Loucy (cell line): ENCODE results near the gene ZBTB20.

ENCODE experiments used
- H2AFZ ChIP-seq: fragments of 200-600 bp; sonication (generic); 2 replicates; pipeline ENCODE4 v1.6.0; 2016; ENCODE audit warnings: antibody characterized with exemption, mild to moderate bottlenecking, low read length, moderate library complexity
- H3F3A ChIP-seq: fragments of 200-600 bp; 2 replicates; pipeline ENCODE4 v1.6.0; 2016; ENCODE audit warnings: antibody characterized with exemption, low read depth, mild to moderate bottlenecking
- H3K27me3 ChIP-seq: fragments of 200-600 bp; sonication (generic); 2 replicates; pipeline ENCODE4 v1.6.1; 2014; ENCODE audit warnings: low read length, mild to moderate bottlenecking; ENCODE audit not compliant: insufficient read depth, poor library complexity, severe bottlenecking
- H3K36me3 ChIP-seq: fragments of 200-600 bp; sonication (generic); 2 replicates; pipeline ENCODE4 v1.6.1; 2016; ENCODE audit warnings: low read length; ENCODE audit not compliant: insufficient read depth
- H3K4me1 ChIP-seq: fragments of 200-600 bp; sonication (generic); 2 replicates; pipeline ENCODE4 v1.5.1; 2014; ENCODE audit warnings: low read length, mild to moderate bottlenecking; ENCODE audit not compliant: insufficient read depth, poor library complexity, severe bottlenecking
- H3K4me2 ChIP-seq: fragments of 200-600 bp; sonication (generic); 2 replicates; pipeline ENCODE4 v1.6.0; 2014; ENCODE audit warnings: antibody characterized with exemption, low read length, low read depth, mild to moderate bottlenecking; ENCODE audit not compliant: poor library complexity, severe bottlenecking
- H3K4me3 ChIP-seq: fragments of 200-600 bp; sonication (generic); 2 replicates; pipeline ENCODE4 v1.5.1; 2014; ENCODE audit warnings: low read length, mild to moderate bottlenecking, mixed read lengths; ENCODE audit not compliant: poor library complexity, severe bottlenecking
- H3K79me2 ChIP-seq: fragments of 200-600 bp; sonication (generic); 2 replicates; pipeline ENCODE4 v1.6.1; 2014; ENCODE audit warnings: low read length; ENCODE audit not compliant: insufficient read depth
- H3K9ac ChIP-seq: fragments of 200-600 bp; sonication (generic); 2 replicates; pipeline ENCODE4 v1.6.0; 2014; ENCODE audit warnings: mild to moderate bottlenecking, low read depth, low read length, moderate library complexity; ENCODE audit not compliant: poor library complexity, severe bottlenecking
- H3K9me2 ChIP-seq: fragments of 200-600 bp; sonication (generic); replicated peaks from 2 replicates; pipeline ENCODE4 v1.6.1; 2016; ENCODE audit warnings: low read depth, low read length, mixed read lengths
- H3K9me3 ChIP-seq: fragments of 200-600 bp; sonication (generic); 2 replicates; pipeline ENCODE4 v1.6.1; 2014; ENCODE audit warnings: mild to moderate bottlenecking, antibody characterized with exemption, low read length, low read depth; ENCODE audit not compliant: insufficient read depth
- H4K20me1 ChIP-seq: fragments of 200-600 bp; sonication (generic); 2 replicates; pipeline ENCODE4 v1.6.0; 2014; ENCODE audit warnings: antibody characterized with exemption, low read length, mild to moderate bottlenecking; ENCODE audit not compliant: insufficient read depth, poor library complexity, severe bottlenecking
- EZH2phosphoT487 ChIP-seq: fragments of 200-600 bp; IDR thresholded peaks from 2 replicates; pipeline ENCODE4 v1.6.1; 2018; ENCODE audit warnings: antibody characterized with exemption, mild to moderate bottlenecking, moderate library complexity, borderline replicate concordance
- TF ChIP-seq, protein P1 (sequence below): fragments of 200-600 bp; sonication (generic); conservative IDR thresholded peaks from 2 replicates; pipeline ENCODE4 v1.5.1; 2014; ENCODE audit warnings: mild to moderate bottlenecking, antibody characterized with exemption, low read length

ZBTB20 gene

DNA sequence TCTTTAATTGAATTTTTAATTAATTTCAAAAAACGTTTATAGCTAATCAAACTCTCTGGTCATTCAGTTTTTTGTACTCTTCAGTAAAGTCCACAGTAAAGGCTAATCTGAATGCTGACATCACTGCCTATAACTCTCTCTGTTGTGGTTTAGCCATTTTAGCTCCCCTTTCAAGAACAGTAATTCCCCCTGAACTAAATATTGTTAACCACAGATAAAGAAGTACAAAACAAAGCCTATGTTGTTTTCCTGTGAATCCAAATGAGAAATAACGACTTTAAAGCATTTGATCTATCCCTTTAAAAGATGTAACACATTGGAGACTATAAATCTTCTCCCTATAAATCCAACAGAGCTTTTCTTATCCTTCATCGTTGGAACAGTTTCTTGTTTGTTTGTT, 94.2 kb downstream of the ZBTB20 start:
- Histone ChIP-seq H3K4me2 (peak overlapping the region; percentile 26), H3K9me2 (no peaks in the 10 kb centered on the region), H3K9me3 (no peaks in the 10 kb centered on the region), H2AFZ (no peak overlapping the region), H3K79me2 (no peaks in the 10 kb centered on the region), H4K20me1 (no peaks in the 10 kb centered on the region), H3K4me3 (no peak overlapping the region), H3K27me3 (no peaks in the 10 kb centered on the region), H3K4me1 (peaks cover 10% of the 10 kb centered on the region), H3K9ac (no peak overlapping the region), H3K36me3 (no peaks in the 10 kb centered on the region), H3F3A (no peaks in the 10 kb centered on the region)
- TF ChIP-seq, protein P1, sequence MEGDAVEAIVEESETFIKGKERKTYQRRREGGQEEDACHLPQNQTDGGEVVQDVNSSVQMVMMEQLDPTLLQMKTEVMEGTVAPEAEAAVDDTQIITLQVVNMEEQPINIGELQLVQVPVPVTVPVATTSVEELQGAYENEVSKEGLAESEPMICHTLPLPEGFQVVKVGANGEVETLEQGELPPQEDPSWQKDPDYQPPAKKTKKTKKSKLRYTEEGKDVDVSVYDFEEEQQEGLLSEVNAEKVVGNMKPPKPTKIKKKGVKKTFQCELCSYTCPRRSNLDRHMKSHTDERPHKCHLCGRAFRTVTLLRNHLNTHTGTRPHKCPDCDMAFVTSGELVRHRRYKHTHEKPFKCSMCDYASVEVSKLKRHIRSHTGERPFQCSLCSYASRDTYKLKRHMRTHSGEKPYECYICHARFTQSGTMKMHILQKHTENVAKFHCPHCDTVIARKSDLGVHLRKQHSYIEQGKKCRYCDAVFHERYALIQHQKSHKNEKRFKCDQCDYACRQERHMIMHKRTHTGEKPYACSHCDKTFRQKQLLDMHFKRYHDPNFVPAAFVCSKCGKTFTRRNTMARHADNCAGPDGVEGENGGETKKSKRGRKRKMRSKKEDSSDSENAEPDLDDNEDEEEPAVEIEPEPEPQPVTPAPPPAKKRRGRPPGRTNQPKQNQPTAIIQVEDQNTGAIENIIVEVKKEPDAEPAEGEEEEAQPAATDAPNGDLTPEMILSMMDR, result no peak
- TF ChIP-seq EZH2phosphoT487, result no peak

DNA sequence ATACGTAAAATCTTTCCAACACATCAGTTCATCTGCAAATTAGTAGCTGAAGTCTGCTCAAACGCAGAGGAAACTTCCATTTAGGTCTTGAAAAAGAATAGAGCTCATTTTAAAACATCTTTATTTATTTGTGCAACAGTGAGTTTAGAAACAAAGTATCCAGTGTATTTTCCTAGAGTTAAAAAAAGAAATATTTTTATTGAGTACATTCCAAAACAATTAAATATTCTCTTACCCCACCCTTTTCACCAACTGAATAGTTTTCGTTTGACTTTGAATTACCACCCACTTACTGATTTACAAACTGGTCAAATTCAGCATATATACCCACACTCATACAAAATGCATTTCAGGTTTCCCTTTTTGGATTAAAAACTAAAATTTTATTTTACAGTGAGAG, 104.7 kb downstream of the ZBTB20 start:
- no peaks in the 10 kb centered on the region for H4K20me1 ChIP-seq
- no peaks in the 10 kb centered on the region for H3K36me3 ChIP-seq
- no peaks in the 10 kb centered on the region for H3K4me1 ChIP-seq
- no peak overlapping the region for H3K9ac ChIP-seq
- H2AFZ ChIP-seq, result no peak overlapping the region
- H3K9me2 ChIP-seq, result no peaks in the 10 kb centered on the region
- H3K4me2 ChIP-seq, result no peak overlapping the region
- H3K79me2 ChIP-seq, result no peaks in the 10 kb centered on the region
- no peaks in the 10 kb centered on the region for H3K9me3 ChIP-seq
- H3K4me3 ChIP-seq, result no peak overlapping the region
- H3K27me3 ChIP-seq, result no peaks in the 10 kb centered on the region
- TF ChIP-seq, protein P1, result no peak
- no peak for TF ChIP-seq EZH2phosphoT487
- no peaks in the 10 kb centered on the region for H3F3A ChIP-seq

DNA sequence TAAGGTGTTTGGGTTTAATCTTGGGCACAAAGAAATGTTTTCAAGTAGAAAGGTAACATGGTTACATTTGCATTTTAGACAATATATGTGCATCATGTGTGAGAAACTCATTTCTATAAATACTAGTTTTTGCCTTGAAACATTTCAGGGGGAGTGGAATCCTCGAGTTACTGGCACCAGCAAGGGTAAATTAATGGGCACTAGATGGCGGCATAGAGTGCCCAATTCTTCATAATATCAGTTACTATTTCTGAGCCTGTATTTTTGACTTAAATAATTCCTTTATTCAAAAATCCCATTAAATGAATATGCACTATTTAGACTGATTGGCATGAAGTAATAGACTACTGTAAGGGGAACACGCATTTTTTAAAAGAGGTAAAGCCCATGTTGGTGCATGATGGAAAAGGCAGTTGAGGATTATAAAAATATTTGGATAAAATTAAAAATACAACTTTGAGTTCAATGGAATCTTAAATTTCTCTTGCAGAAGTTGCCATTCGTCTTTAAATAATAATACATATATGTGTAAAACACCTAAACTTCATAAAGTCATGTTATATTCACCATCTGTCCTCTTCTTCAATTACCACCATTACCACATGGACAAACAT, 106.3 kb downstream of the ZBTB20 start:
- no peaks in the 10 kb centered on the region for H3K79me2 ChIP-seq
- H3K9me3 ChIP-seq, result no peaks in the 10 kb centered on the region
- H3K36me3 ChIP-seq, result no peaks in the 10 kb centered on the region
- no peaks in the 10 kb centered on the region for H3F3A ChIP-seq
- no peaks in the 10 kb centered on the region for H3K4me1 ChIP-seq
- H3K9ac ChIP-seq, result no peak overlapping the region
- H3K27me3 ChIP-seq, result no peaks in the 10 kb centered on the region
- no peak overlapping the region for H3K4me2 ChIP-seq
- H4K20me1 ChIP-seq, result no peaks in the 10 kb centered on the region
- no peak overlapping the region for H2AFZ ChIP-seq
- H3K4me3 ChIP-seq, result no peak overlapping the region
- TF ChIP-seq EZH2phosphoT487, result no peak
- TF ChIP-seq, protein P1, result peak; percentile 77
- H3K9me2 ChIP-seq, result no peaks in the 10 kb centered on the region
